ENCODE data around the gene RENBP. TPM values are rescaled to one million over a fixed set of nuclear protein-coding genes. Genes with fewer than 3 reads are reported as not detected.
"Not testable (repeated sequence)": the region's sequence is repeated elsewhere in the genome, so short reads cannot be mapped to it uniquely, and the experiment has no call there.

Gene RENBP
- 10 to 100 TPM in 1 of 3 donors, 1 to 10 TPM in 2; 6.9 to 10.4 (median 8.6) TPM for total RNA-seq

DNA sequence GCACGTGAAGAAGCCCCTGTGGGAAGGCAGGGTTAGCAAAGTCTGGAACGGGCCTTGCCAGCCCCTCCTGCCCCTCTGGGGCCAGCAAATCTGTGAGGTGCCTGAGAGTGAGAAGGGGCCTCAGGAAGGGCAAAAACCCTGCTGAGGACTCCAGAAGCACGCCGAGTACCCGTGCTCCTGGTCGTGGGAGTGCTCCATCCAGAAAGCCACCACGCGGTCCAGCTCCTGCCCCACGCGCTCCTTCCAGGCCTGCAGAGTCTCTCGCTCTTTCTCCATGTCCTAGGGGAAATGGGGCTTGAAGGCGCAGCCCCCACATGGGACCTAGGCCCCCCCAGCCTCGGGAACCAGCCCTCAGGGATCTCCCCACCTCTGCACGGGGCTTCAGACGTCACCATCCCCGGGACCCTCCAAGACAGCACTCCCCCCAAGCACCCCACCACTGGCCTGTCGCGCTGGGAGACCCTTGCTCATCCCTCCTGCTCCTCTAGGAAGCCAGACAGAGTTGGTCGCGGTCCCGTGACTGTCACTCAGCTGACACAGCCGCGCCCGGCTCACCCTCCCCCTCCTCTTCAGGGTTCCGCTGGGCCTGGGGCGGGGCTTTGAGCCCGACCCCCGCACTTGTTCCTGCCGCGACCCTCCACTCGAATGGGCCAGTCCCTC lies at the start of gene RENBP:
Gene RENBP, minus strand, starts transcription at position 504 of the 660 bp plus-strand sequence. Its CDS starts 33 bp downstream, at position 471.
- Mint-ChIP-seq H3K9me3 (no peaks in the 10 kb centered on the region), H3K36me3 (ENCODE audit: insufficient read depth) (peaks cover 2% of the 10 kb centered on the region), H3K27me3 (ENCODE audit: low read depth) (no peaks in the 10 kb centered on the region), H3K4me3 (peak within 1 kb of the TSS; percentile 77), H3K4me1 (ENCODE audit: low read depth) (peaks cover 19% of the 10 kb centered on the region)
- peak in 1 of 2 donors; percentile 30 for ATAC-seq
- DNase-seq, result peak; percentile 40

DNA sequence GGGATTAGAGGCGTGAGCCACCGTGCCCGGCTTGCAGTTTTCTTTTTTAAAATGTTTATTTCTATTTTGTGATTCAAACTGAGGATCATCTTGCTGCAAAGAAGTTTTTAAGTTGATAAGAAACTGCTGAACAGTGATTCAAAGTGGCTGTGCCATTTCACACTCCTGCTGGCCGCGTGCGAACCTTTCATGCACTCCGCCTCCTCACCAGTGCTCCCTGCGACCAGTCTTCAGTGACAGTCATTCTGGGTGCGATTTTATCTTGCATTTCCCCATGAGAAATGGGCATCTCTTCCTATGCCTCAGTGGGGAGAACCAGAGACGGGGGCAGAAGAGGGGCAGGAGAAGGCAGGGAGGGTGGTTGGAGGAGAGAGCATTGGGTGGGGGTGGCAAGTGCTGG lies 49.5 kb upstream of the RENBP start:
- H3K27me3 Mint-ChIP-seq (ENCODE audit: low read depth), result no peaks in the 10 kb centered on the region
- ATAC-seq, result no peak
- DNase-seq, result no peak
- no peaks in the 10 kb centered on the region for H3K9me3 Mint-ChIP-seq
- no peak overlapping the region for H3K4me3 Mint-ChIP-seq
- no peaks in the 10 kb centered on the region for H3K36me3 Mint-ChIP-seq (ENCODE audit: insufficient read depth)
- H3K4me1 Mint-ChIP-seq (ENCODE audit: low read depth), result peaks cover 17% of the 10 kb centered on the region

GRCh38 chrX:153993079-153993478 lies 48.6 kb upstream of the RENBP start:
- no peak for ATAC-seq
- H3K9me3 Mint-ChIP-seq, result no peaks in the 10 kb centered on the region
- H3K4me1 Mint-ChIP-seq (ENCODE audit: low read depth), result peaks cover 17% of the 10 kb centered on the region

GRCh38 chrX:153992180-153992579 lies 47.7 kb upstream of the RENBP start:
- Mint-ChIP-seq H3K4me3 (no peak overlapping the region), H3K4me1 (ENCODE audit: low read depth) (peaks cover 17% of the 10 kb centered on the region), H3K36me3 (ENCODE audit: insufficient read depth) (no peaks in the 10 kb centered on the region), H3K27me3 (ENCODE audit: low read depth) (no peaks in the 10 kb centered on the region), H3K9me3 (no peaks in the 10 kb centered on the region)
- ATAC-seq, result no peak
- DNase-seq, result no peak

More at GRCh38 chrX:153993079-153993478, 48.6 kb upstream of the RENBP start:
- Mint-ChIP-seq H3K36me3 (ENCODE audit: insufficient read depth) (no peaks in the 10 kb centered on the region), H3K27me3 (ENCODE audit: low read depth) (no peaks in the 10 kb centered on the region), H3K4me3 (no peak overlapping the region)
- no peak for DNase-seq

GRCh38 chrX:153991013-153991580 lies 46.7 kb upstream of the RENBP start:
- DNase-seq (no peak), ATAC-seq (no peak)
- Mint-ChIP-seq H3K36me3 (ENCODE audit: insufficient read depth) (no peaks in the 10 kb centered on the region), H3K4me1 (ENCODE audit: low read depth) (peaks cover 17% of the 10 kb centered on the region), H3K9me3 (no peaks in the 10 kb centered on the region), H3K4me3 (no peak overlapping the region), H3K27me3 (ENCODE audit: low read depth) (no peaks in the 10 kb centered on the region)

DNA sequence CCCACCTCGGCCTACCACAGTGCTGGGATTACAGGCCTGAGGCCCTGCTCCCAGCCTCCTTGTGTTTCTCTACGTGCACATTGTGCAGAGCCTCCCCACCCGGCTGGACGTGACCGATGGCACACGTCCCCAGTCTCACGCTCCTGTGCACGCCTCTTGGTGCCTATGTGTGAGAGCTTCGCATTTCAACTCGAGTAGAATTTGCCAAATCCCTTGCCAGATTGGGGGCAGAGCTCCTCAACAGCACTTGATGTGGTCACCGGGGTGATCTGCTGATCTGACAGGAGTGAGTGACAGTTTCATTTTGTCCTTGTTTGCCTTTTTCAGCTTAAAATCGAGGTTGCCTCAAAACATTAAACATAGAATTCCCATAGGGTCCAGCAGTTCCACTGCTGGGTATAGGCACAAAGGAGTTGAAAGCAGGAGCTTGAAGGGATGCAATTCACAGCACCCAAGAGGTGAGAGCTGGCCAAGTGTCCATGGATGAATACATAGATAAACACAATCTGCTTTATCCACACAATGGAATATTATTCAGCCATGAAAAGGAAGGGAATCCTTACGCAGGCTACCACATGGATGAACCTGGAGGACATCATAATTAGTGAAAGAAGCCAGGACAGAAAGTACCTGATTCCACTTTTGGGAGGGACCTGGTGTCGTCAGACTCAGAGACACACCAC lies 45.7 kb upstream of the RENBP start:
- no peak overlapping the region for H3K4me3 Mint-ChIP-seq
- H3K27me3 Mint-ChIP-seq (ENCODE audit: low read depth), result no peaks in the 10 kb centered on the region
- ATAC-seq, result no peak

DNA sequence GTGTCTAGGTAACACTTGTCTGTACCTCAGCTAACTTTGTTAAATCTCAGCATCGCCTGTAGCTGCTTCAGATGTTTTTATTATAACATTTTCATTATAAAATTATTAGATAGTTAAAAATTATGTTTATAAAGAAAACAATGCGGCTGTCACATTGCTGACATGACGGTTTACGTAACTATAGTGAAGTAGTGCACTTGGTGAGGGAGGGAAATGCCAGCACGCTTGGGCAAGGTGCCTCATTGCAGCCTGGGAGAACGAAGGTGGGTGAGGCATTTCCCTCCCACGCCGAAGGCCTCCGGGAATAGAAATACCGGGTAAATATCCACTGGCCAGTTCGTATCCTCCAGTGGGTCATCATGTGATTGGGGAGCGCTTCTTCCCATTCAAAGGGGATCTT lies 44.0 kb upstream of the RENBP start:
- Mint-ChIP-seq H3K4me1 (ENCODE audit: low read depth) (peaks cover 35% of the 10 kb centered on the region), H3K4me3 (no peak overlapping the region), H3K36me3 (ENCODE audit: insufficient read depth) (no peaks in the 10 kb centered on the region), H3K9me3 (no peaks in the 10 kb centered on the region), H3K27me3 (ENCODE audit: low read depth) (no peaks in the 10 kb centered on the region)
- DNase-seq, result no peak
- no peak for ATAC-seq

More for the DNA sequence above, 45.7 kb upstream of the RENBP start:
- DNase-seq, result no peak
- Mint-ChIP-seq H3K4me1 (ENCODE audit: low read depth) (peaks cover 19% of the 10 kb centered on the region), H3K9me3 (no peaks in the 10 kb centered on the region), H3K36me3 (ENCODE audit: insufficient read depth) (no peaks in the 10 kb centered on the region)

- peak; percentile 58 to 68 for ATAC-seq
- Mint-ChIP-seq H3K9me3 (no peaks in the 10 kb centered on the region), H3K36me3 (ENCODE audit: insufficient read depth) (no peaks in the 10 kb centered on the region), H3K27me3 (ENCODE audit: low read depth) (no peaks in the 10 kb centered on the region), H3K4me1 (ENCODE audit: low read depth) (peaks cover 53% of the 10 kb centered on the region), H3K4me3 (peak overlapping the region; percentile 75)
- no peak for DNase-seq
Observed at GRCh38 chrX:153984351-153985178, 40.1 kb upstream of the RENBP start.

DNA sequence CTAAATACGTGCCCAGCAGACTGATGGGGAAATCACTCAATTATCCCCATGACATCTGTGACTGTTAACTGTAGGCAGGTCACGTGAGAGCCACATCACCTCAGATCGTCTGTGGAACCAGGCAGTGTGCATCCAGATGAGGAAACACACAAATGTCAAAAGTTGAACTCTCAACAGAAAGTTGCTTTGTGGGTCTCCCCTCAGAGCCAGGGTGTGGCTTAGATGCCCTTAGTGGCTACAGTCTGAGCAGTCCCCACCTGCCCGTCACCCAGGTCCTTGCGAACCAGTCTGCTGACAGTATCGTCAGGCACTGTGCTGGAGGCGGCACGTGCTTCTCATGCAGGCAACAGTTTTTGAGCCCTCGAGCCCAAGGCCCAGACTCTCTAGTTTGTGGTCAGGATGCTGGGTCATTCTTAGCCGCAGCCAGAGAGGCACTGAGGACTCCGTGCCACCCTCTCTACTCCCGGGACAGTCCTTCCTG lies 38.9 kb upstream of the RENBP start:
- ATAC-seq, result no peak
- Mint-ChIP-seq H3K4me3 (peak overlapping the region; percentile 29), H3K9me3 (no peaks in the 10 kb centered on the region), H3K36me3 (ENCODE audit: insufficient read depth) (no peaks in the 10 kb centered on the region), H3K27me3 (ENCODE audit: low read depth) (no peaks in the 10 kb centered on the region), H3K4me1 (ENCODE audit: low read depth) (peaks cover 48% of the 10 kb centered on the region)
- no peak for DNase-seq

DNA sequence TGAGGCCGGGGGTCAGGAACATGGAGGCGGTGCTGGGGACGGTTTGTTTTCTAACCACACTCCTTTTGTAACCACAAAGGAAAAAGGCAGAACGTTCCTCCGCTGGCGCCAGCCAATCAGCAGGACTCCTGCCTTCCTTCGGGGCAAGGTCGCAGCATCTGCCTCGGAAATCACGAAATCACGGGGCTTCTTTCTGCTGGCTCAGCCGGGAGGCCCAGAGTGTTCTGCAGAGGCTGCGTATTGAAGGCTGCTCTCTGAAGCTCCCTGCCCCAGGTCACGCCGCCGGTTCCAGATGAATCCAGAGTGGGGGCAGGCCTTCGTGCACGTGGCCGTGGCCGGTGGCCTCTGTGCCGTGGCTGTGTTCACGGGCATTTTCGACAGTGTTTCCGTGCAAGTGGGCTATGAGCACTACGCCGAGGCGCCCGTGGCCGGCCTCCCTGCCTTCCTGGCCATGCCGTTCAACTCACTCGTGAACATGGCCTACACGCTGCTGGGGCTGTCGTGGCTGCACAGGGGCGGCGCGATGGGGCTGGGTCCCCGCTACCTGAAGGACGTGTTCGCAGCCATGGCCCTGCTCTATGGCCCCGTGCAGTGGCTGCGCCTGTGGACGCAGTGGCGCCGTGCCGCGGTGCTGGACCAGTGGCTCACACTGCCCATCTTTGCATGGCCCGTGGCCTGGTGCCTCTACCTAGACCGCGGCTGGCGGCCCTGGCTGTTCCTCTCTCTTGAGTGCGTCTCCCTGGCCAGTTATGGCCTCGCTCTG lies 37.5 kb upstream of the RENBP start:
- peak; percentile 11 to 13 for ATAC-seq

DNA sequence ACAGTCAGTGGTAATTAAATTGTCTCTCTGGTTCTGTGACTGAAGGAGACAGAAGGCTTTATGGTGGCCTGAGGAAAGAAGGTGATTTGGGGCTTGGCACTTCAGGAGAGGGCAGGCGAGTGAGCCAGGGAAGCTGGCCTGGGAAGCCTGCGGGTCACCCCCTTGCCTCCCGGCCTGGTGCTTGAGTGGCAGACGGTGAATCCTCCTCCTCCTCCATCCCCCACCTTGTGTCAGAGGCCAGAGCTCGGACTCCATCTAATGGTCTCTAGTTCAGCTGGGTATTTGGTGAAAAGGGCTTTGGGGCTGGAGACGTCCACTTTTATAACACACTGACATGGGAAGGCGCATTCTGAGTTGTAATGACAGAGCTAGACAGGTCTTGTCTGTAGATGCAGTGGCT lies 36.8 kb upstream of the RENBP start:
- Mint-ChIP-seq H3K36me3 (ENCODE audit: insufficient read depth) (no peaks in the 10 kb centered on the region), H3K4me3 (peak overlapping the region; percentile 67), H3K9me3 (no peaks in the 10 kb centered on the region), H3K27me3 (ENCODE audit: low read depth) (no peaks in the 10 kb centered on the region), H3K4me1 (ENCODE audit: low read depth) (peaks cover 48% of the 10 kb centered on the region)
- DNase-seq, result no peak
- ATAC-seq, result no peak

More for the DNA sequence above, 37.5 kb upstream of the RENBP start:
- H3K36me3 Mint-ChIP-seq (ENCODE audit: insufficient read depth), result no peaks in the 10 kb centered on the region
- peaks cover 48% of the 10 kb centered on the region for H3K4me1 Mint-ChIP-seq (ENCODE audit: low read depth)
- H3K9me3 Mint-ChIP-seq, result no peaks in the 10 kb centered on the region
- H3K27me3 Mint-ChIP-seq (ENCODE audit: low read depth), result no peaks in the 10 kb centered on the region
- DNase-seq, result peak; percentile 48
- H3K4me3 Mint-ChIP-seq, result peak overlapping the region; percentile 67

DNA sequence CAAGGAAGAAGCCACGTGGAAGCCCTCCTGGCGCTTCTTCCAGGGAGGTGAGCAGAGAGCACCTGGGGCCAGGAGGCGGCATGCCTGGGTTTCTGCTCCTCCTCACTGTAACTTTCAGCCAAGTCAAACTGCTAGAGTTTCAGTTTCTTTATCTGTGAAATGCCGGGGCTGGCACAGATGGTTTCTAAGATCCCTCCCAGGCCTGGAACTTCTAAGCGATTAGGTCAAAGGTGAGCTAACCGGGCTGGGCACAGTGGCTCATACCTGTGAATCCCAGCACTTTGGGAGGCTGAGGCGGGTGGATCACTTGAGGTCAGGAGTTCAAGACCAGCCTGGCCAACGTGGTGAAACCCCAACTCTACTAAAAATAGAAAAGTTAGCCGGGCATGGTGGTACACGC lies 36.0 kb upstream of the RENBP start:
- peak overlapping the region; percentile 62 for H3K4me3 Mint-ChIP-seq
- H3K36me3 Mint-ChIP-seq (ENCODE audit: insufficient read depth); H3K27me3 Mint-ChIP-seq (ENCODE audit: low read depth); H3K9me3 Mint-ChIP-seq; DNase-seq: not testable (repeated sequence)
- peaks cover 51% of the 10 kb centered on the region for H3K4me1 Mint-ChIP-seq (ENCODE audit: low read depth)
- ATAC-seq, result peak; percentile 58 to 66

GRCh38 chrX:153974726-153975286 lies 30.4 kb upstream of the RENBP start:
- Mint-ChIP-seq H3K27me3 (ENCODE audit: low read depth) (no peaks in the 10 kb centered on the region), H3K4me3 (peak overlapping the region; percentile 29), H3K4me1 (ENCODE audit: low read depth) (peaks cover 19% of the 10 kb centered on the region), H3K36me3 (ENCODE audit: insufficient read depth) (peaks cover under 1% of the 10 kb centered on the region), H3K9me3 (no peaks in the 10 kb centered on the region)
- ATAC-seq, result no peak
- no peak for DNase-seq
